Islet precursor cell (in vitro differentiated cells): ENCODE results near the gene TIGIT.

ENCODE experiments used
- DNase-seq: peaks from one replicate; pipeline ENCODE4 v3.0.0-alpha.2; 2018

TIGIT gene

GRCh38 chr3:114356066-114356465 is 62.2 kb downstream of the TIGIT start:
- DNase-seq = no peak

- DNase-seq = no peak
Measured at GRCh38 chr3:114356525-114356924, 62.7 kb downstream of the TIGIT start.
